WTC11 (cell line): ENCODE results near the gene CFAP58. TPM values are rescaled to one million over a fixed set of nuclear protein-coding genes. Genes with fewer than 3 reads are reported as not detected.

Experiments used
- ATAC-seq: fragments of 200-7000 bp; cut with Tn5 transposase; 2 replicates; pipeline ENCODE4 v1.10.0; 2021; ENCODE audit warnings: mild to moderate bottlenecking, moderate library complexity
- CTCF ChIA-PET: fragments of 300-600 bp; sonication (Branson Sonifier 250); formaldehyde crosslinking; loops from one replicate; lab custom pipeline; 2021; ENCODE audit warnings: antibody characterized with exemption; lab: Charles Lee
- POLR2A ChIA-PET: fragments of 350-600 bp; sonication (Branson Sonifier 250); formaldehyde crosslinking; loops from one replicate; lab custom pipeline; 2021; ENCODE audit warnings: antibody characterized with exemption; lab: Charles Lee
- DNase-seq: peaks from one replicate; pipeline ENCODE4 v3.0.0; 2021; ENCODE audit warnings: low spot score
- H3K27ac Mint-ChIP-seq: 2 replicates; pipeline ENCODE4 v1.8.0; 2021; ENCODE audit warnings: mixed read lengths
- H3K27me3 Mint-ChIP-seq: 2 replicates; pipeline ENCODE4 v1.8.0; 2021; ENCODE audit warnings: low read depth, mild to moderate bottlenecking, moderate library complexity, mixed read lengths
- H3K36me3 Mint-ChIP-seq: 2 replicates; pipeline ENCODE4 v1.8.0; 2021; ENCODE audit warnings: mixed read lengths
- H3K4me1 Mint-ChIP-seq: 2 replicates; pipeline ENCODE4 v1.8.0; 2022; ENCODE audit warnings: mixed read lengths
- H3K4me3 Mint-ChIP-seq: 2 replicates; pipeline ENCODE4 v1.8.0; 2021; ENCODE audit warnings: mild to moderate bottlenecking, moderate library complexity, mixed read lengths
- H3K9me3 Mint-ChIP-seq: 2 replicates; pipeline ENCODE4 v1.8.0; 2021; ENCODE audit warnings: mixed read lengths
- FOXJ3 ChIP-seq: sonication (generic); formaldehyde crosslinking; IDR thresholded peaks from 2 replicates; pipeline ENCODE4 v1.9.0; 2021; ENCODE audit warnings: missing genetic modification reagents, mild to moderate bottlenecking, borderline replicate concordance
- FOXK1 ChIP-seq: sonication (generic); formaldehyde crosslinking; IDR thresholded peaks from 2 replicates; pipeline ENCODE4 v1.8.0; 2022; ENCODE audit warnings: mild to moderate bottlenecking, moderate library complexity, missing genetic modification reagents
- KAT7 ChIP-seq: sonication (generic); formaldehyde crosslinking; IDR thresholded peaks from 2 replicates; pipeline ENCODE4 v1.8.1; 2023; ENCODE audit warnings: missing genetic modification reagents, mild to moderate bottlenecking, borderline replicate concordance
- NFATC4 ChIP-seq: fragments of 250-450 bp; sonication (Bioruptor Pico); IDR thresholded peaks from 2 replicates; pipeline ENCODE4 v1.9.0; 2021; ENCODE audit warnings: mild to moderate bottlenecking
- OVOL2 ChIP-seq: fragments of 250-450 bp; sonication (Bioruptor Pico); IDR thresholded peaks from 2 replicates; pipeline ENCODE4 v1.9.0; 2021; ENCODE audit warnings: mild to moderate bottlenecking, borderline replicate concordance
- RELA ChIP-seq: sonication (generic); formaldehyde crosslinking; IDR thresholded peaks from 2 replicates; pipeline ENCODE4 v1.8.1; 2022; ENCODE audit warnings: missing genetic modification reagents, mild to moderate bottlenecking, borderline replicate concordance
- SMAD4 ChIP-seq: sonication (generic); formaldehyde crosslinking; IDR thresholded peaks from 2 replicates; pipeline ENCODE4 v1.8.0; 2022; ENCODE audit warnings: mild to moderate bottlenecking, missing genetic modification reagents
- TEAD4 ChIP-seq: sonication (generic); formaldehyde crosslinking; IDR thresholded peaks from 2 replicates; pipeline ENCODE4 v1.8.0; 2022; ENCODE audit warnings: mild to moderate bottlenecking, missing genetic modification reagents
- ZNF138 ChIP-seq: sonication (generic); formaldehyde crosslinking; conservative IDR thresholded peaks from 2 replicates; pipeline ENCODE4 v1.8.1; 2022; ENCODE audit warnings: mild to moderate bottlenecking, moderate library complexity, missing genetic modification reagents
- ZNF263 ChIP-seq: sonication (generic); formaldehyde crosslinking; IDR thresholded peaks from 2 replicates; pipeline ENCODE4 v1.8.1; 2022; ENCODE audit warnings: low read depth, mild to moderate bottlenecking, moderate library complexity, missing genetic modification reagents
- ZNF416 ChIP-seq: fragments of 250-450 bp; sonication (Bioruptor Pico); IDR thresholded peaks from 2 replicates; pipeline ENCODE4 v1.9.0; 2021; ENCODE audit warnings: mild to moderate bottlenecking, inconsistent platforms
- total RNA-seq: library from RNA; stranded (reverse); gene quantifications from 3 replicates; pipeline ENCODE4 v1.2.3, GENCODE V29; 2021
- TF ChIP-seq, protein P1 (sequence below): sonication (generic); formaldehyde crosslinking; IDR thresholded peaks from 2 replicates; pipeline ENCODE4 v1.8.0; 2023; ENCODE audit warnings: missing genetic modification reagents
- TF ChIP-seq, protein P2 (sequence below): sonication (generic); formaldehyde crosslinking; IDR thresholded peaks from 2 replicates; pipeline ENCODE4 v1.8.1; 2022; ENCODE audit warnings: missing genetic modification reagents, borderline replicate concordance
- TF ChIP-seq, protein P3 (sequence below): sonication (generic); formaldehyde crosslinking; IDR thresholded peaks from 2 replicates; pipeline ENCODE4 v1.8.0; 2023; ENCODE audit warnings: mild to moderate bottlenecking, missing genetic modification reagents
- TF ChIP-seq, protein P4 (sequence below): sonication (generic); formaldehyde crosslinking; conservative IDR thresholded peaks from 2 replicates; pipeline ENCODE4 v1.8.1; 2023; ENCODE audit warnings: mild to moderate bottlenecking, low read depth, missing genetic modification reagents, moderate library complexity
- TF ChIP-seq, protein P5 (sequence below): sonication (generic); formaldehyde crosslinking; IDR thresholded peaks from 2 replicates; pipeline ENCODE4 v1.8.0; 2022; ENCODE audit warnings: missing genetic modification reagents

The CFAP58 gene
- total RNA-seq, 1 experiment from 2014 or later = 1.0 TPM

DNA sequence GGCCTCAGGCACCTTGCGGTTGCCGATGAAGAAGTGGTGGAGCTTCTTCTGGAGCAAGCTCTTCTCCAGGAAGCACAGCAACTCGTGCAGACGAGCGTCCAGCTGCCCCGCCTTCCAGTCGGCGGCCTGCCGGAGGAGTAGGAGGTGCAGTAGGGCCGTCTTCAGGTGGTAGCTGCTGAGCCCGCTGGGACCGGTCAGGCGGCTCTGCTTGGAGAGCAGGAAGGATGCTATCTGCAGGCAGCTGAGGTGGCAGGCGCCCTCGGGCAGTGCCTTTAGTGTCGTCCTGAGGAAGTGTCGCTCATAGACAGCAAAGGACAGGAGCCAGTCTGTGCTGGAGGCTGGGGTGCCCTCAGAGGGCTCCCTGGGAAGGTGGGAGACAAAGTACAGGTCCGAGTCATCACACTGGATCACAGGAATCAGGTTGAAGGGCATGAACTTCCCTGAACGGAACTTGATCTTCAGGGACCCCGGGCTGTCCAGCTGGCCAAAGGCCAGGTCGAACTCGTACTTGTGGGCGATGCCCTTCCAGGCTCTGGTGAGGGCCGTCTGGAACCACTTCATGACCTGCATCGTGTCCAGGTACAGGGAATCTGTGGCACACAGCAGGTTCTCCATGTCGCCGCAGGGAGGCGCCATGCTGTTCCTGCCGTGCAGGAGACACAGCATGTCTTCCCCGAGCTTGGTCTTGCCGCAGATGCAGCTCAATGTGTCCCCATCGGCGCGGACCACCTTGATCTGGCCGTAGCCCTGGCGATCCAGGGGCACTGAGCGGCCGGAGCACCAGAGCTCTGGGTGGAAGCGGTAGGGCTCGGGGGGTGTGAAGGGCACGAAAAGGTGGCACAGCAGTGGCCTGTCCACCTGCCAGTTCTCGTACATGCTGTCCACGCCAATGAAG, 38.8 kb upstream of the CFAP58 start (continued):
- TF ChIP-seq, protein P1, sequence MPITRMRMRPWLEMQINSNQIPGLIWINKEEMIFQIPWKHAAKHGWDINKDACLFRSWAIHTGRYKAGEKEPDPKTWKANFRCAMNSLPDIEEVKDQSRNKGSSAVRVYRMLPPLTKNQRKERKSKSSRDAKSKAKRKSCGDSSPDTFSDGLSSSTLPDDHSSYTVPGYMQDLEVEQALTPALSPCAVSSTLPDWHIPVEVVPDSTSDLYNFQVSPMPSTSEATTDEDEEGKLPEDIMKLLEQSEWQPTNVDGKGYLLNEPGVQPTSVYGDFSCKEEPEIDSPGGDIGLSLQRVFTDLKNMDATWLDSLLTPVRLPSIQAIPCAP (CRISPR knock-in tag) = no peak
- TF ChIP-seq ZNF138 (CRISPR knock-in tag) (no peak), OVOL2 (CRISPR knock-in tag) (no peak), NFATC4 (CRISPR knock-in tag) (no peak), FOXK1 (CRISPR knock-in tag) (no peak), KAT7 (no peak)
- TF ChIP-seq, protein P2, sequence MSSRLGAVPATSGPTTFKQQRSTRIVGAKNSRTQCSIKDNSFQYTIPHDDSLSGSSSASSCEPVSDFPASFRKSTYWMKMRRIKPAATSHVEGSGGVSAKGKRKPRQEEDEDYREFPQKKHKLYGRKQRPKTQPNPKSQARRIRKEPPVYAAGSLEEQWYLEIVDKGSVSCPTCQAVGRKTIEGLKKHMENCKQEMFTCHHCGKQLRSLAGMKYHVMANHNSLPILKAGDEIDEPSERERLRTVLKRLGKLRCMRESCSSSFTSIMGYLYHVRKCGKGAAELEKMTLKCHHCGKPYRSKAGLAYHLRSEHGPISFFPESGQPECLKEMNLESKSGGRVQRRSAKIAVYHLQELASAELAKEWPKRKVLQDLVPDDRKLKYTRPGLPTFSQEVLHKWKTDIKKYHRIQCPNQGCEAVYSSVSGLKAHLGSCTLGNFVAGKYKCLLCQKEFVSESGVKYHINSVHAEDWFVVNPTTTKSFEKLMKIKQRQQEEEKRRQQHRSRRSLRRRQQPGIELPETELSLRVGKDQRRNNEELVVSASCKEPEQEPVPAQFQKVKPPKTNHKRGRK (CRISPR knock-in tag) = no peak

DNA sequence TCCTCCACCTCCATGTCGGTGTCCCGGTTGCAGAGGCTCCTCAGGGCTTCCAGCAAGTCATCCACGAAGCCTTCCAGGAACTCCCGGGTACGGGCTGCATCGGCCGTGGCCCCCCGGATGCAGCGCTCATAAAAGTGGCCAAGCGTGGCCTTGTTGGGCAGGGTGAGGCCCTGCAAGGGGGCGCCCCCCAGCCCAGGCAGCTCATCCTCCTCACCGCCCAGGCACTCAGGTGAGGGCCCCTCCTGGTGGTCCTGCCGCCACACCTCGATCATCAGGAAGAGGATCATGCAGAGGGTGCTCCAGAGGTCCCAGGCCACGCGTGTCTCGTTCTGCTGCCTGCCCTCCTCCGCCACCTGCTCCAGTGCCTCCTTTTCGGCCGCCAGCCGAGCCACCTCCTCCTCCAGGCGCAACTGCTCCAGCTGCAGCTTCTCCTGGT, 38.1 kb upstream of the CFAP58 start:
- no peak for DNase-seq
- no peak overlapping the region for H3K27ac Mint-ChIP-seq
- no peaks in the 10 kb centered on the region for H3K9me3 Mint-ChIP-seq
- peaks cover 20% of the 10 kb centered on the region for H3K36me3 Mint-ChIP-seq
- H3K4me3 Mint-ChIP-seq = no peak overlapping the region
- no peak for ATAC-seq
- CTCF ChIA-PET = interaction anchor here (1.0 to 2.9 kb wide), 5 partner anchors 9 to 307 kb away, joined by 3 to 11 read pairs (median 5); partner anchors contain the start of genes CFAP58 and ITPRIP
- POLR2A ChIA-PET = interaction anchor here (0.6 to 1.0 kb wide), 2 partner anchors 8 to 442 kb away, joined by 3 read pairs; no protein-coding TSS in a partner anchor
- peaks cover 42% of the 10 kb centered on the region for H3K4me1 Mint-ChIP-seq
- no peaks in the 10 kb centered on the region for H3K27me3 Mint-ChIP-seq
- TF ChIP-seq ZNF263 (no peak), TEAD4 (no peak), FOXJ3 (CRISPR knock-in tag) (no peak), RELA (no peak), SMAD4 (CRISPR knock-in tag) (no peak), ZNF416 (no peak)
- TF ChIP-seq, protein P3, sequence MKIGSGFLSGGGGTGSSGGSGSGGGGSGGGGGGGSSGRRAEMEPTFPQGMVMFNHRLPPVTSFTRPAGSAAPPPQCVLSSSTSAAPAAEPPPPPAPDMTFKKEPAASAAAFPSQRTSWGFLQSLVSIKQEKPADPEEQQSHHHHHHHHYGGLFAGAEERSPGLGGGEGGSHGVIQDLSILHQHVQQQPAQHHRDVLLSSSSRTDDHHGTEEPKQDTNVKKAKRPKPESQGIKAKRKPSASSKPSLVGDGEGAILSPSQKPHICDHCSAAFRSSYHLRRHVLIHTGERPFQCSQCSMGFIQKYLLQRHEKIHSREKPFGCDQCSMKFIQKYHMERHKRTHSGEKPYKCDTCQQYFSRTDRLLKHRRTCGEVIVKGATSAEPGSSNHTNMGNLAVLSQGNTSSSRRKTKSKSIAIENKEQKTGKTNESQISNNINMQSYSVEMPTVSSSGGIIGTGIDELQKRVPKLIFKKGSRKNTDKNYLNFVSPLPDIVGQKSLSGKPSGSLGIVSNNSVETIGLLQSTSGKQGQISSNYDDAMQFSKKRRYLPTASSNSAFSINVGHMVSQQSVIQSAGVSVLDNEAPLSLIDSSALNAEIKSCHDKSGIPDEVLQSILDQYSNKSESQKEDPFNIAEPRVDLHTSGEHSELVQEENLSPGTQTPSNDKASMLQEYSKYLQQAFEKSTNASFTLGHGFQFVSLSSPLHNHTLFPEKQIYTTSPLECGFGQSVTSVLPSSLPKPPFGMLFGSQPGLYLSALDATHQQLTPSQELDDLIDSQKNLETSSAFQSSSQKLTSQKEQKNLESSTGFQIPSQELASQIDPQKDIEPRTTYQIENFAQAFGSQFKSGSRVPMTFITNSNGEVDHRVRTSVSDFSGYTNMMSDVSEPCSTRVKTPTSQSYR (CRISPR knock-in tag) = no peak
- TF ChIP-seq, protein P4, sequence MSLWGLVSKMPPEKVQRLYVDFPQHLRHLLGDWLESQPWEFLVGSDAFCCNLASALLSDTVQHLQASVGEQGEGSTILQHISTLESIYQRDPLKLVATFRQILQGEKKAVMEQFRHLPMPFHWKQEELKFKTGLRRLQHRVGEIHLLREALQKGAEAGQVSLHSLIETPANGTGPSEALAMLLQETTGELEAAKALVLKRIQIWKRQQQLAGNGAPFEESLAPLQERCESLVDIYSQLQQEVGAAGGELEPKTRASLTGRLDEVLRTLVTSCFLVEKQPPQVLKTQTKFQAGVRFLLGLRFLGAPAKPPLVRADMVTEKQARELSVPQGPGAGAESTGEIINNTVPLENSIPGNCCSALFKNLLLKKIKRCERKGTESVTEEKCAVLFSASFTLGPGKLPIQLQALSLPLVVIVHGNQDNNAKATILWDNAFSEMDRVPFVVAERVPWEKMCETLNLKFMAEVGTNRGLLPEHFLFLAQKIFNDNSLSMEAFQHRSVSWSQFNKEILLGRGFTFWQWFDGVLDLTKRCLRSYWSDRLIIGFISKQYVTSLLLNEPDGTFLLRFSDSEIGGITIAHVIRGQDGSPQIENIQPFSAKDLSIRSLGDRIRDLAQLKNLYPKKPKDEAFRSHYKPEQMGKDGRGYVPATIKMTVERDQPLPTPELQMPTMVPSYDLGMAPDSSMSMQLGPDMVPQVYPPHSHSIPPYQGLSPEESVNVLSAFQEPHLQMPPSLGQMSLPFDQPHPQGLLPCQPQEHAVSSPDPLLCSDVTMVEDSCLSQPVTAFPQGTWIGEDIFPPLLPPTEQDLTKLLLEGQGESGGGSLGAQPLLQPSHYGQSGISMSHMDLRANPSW (CRISPR knock-in tag) = no peak
- TF ChIP-seq, protein P5, sequence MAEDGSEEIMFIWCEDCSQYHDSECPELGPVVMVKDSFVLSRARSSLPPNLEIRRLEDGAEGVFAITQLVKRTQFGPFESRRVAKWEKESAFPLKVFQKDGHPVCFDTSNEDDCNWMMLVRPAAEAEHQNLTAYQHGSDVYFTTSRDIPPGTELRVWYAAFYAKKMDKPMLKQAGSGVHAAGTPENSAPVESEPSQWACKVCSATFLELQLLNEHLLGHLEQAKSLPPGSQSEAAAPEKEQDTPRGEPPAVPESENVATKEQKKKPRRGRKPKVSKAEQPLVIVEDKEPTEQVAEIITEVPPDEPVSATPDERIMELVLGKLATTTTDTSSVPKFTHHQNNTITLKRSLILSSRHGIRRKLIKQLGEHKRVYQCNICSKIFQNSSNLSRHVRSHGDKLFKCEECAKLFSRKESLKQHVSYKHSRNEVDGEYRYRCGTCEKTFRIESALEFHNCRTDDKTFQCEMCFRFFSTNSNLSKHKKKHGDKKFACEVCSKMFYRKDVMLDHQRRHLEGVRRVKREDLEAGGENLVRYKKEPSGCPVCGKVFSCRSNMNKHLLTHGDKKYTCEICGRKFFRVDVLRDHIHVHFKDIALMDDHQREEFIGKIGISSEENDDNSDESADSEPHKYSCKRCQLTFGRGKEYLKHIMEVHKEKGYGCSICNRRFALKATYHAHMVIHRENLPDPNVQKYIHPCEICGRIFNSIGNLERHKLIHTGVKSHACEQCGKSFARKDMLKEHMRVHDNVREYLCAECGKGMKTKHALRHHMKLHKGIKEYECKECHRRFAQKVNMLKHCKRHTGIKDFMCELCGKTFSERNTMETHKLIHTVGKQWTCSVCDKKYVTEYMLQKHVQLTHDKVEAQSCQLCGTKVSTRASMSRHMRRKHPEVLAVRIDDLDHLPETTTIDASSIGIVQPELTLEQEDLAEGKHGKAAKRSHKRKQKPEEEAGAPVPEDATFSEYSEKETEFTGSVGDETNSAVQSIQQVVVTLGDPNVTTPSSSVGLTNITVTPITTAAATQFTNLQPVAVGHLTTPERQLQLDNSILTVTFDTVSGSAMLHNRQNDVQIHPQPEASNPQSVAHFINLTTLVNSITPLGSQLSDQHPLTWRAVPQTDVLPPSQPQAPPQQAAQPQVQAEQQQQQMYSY (CRISPR knock-in tag) = no peak
